ENCODE data around the gene IMP4.

- TF ChIP-seq POLR2AphosphoS5 (IDR thresholded peaks at IDR 0.05; ENCODE audit: low read depth, low read length) (no peak), TAF1 (IDR thresholded peaks at IDR 0.05; ENCODE audit: low read depth, low read length) (no peak), POU2F2 (IDR thresholded peaks at IDR 0.05; ENCODE audit: low read depth, low read length) (no peak), POLR2A (IDR thresholded peaks at IDR 0.05; ENCODE audit: low read depth, low read length) (no peak), PAX5 (IDR thresholded peaks at IDR 0.05; ENCODE audit: insufficient read depth, low read length, severe bottlenecking) (no peak), SPI1 (IDR thresholded peaks at IDR 0.05; ENCODE audit: low read depth, low read length) (no peak)
These were observed 27.3 kb downstream of the IMP4 start for GRCh38 chr2:130369965-130370341.
